Sigmoid colon (tissue), 7 donors: ENCODE data around the gene PRDM5. TPM values are rescaled to one million over a fixed set of nuclear protein-coding genes. Genes with fewer than 3 reads are reported as not detected.
"Not testable (repeated sequence)": the region's sequence is repeated elsewhere in the genome, so short reads cannot be mapped to it uniquely, and the experiment has no call there.

ENCODE experiments used
- DNase-seq: peaks from one replicate; pipeline ENCODE4 v3.0.0-alpha.2; 2019
- H3K27ac ChIP-seq, 4 donors: fragments of 200-600 bp; sonication (generic); one replicate each; pipeline ENCODE4 v1.5.1; 2016 to 2019; ENCODE audit warnings: mild to moderate bottlenecking in 1 of 4
- H3K27me3 ChIP-seq, 3 donors: fragments of 200-600 bp; sonication (generic); one replicate each; pipeline ENCODE4 v1.5.1; 2019; ENCODE audit warnings: mild to moderate bottlenecking in 1 of 3
- H3K36me3 ChIP-seq, 4 donors: fragments of 200-600 bp; sonication (generic); one replicate each; pipeline ENCODE4 v1.5.1; 2016 to 2019
- H3K4me1 ChIP-seq, 4 donors: fragments of 200-600 bp; sonication (generic); one replicate each; pipeline ENCODE4 v1.5.1; 2017 to 2019
- H3K4me3 ChIP-seq, 4 donors: fragments of 200-600 bp; sonication (generic); one replicate each; pipeline ENCODE4 v1.5.1; 2017 to 2019; ENCODE audit warnings: mild to moderate bottlenecking in 2 of 4, moderate library complexity in 1 of 4
- H3K9me3 ChIP-seq, 4 donors: fragments of 200-600 bp in 3 of 4; sonication (generic) in 3 of 4; one replicate each; pipeline versions ENCODE4 v1.5.1 to v1.6.1; 2013 to 2019
- CTCF ChIP-seq, 4 experiments: fragments of 450-650 bp in 3 of 4; fragments of 200-600 bp in 1 of 4; IDR thresholded peaks; one replicate each; pipeline ENCODE4 v1.5.1; 2016 to 2019; ENCODE audit warnings: antibody characterized with exemption in 4 of 4, mild to moderate bottlenecking in 3 of 4, moderate library complexity in 2 of 4
- EP300 ChIP-seq, 4 donors: sonication (generic); formaldehyde crosslinking; IDR thresholded peaks; one replicate each; pipeline ENCODE4 v1.6.1; 2017; ENCODE audit warnings: antibody characterized with exemption in 4 of 4
- POLR2A ChIP-seq, 2 donors: fragments of 450-650 bp; IDR thresholded peaks; one replicate each; pipeline ENCODE4 v1.6.1; 2016; ENCODE audit warnings: antibody characterized with exemption in 2 of 2, mild to moderate bottlenecking in 2 of 2, moderate library complexity in 2 of 2
- POLR2AphosphoS5 ChIP-seq, 4 donors: sonication (generic); formaldehyde crosslinking; IDR thresholded peaks; one replicate each; pipeline ENCODE4 v1.6.1; 2017; ENCODE audit warnings: antibody characterized with exemption in 4 of 4
- WGBS, 2 donors: extraction: QIAGEN DNeasy Blood & Tissue Kit; methylation state at CpG; one replicate each; pipeline ENCODE4 v1.1.7; 2013; 5-methylcytosine and 5-hydroxymethylcytosine counted together
- intact Hi-C: fragments of 100-400 bp; cut with DNase I; formaldehyde crosslinking; loops from one replicate; pipeline ENCODE4 v1.15.1; 2023
- polyA plus RNA-seq, 3 donors: library from polyadenylated mRNA; stranded (reverse); fragments of 200-250 nt; gene quantifications; one replicate each; pipeline ENCODE4 v1.2.3, GENCODE V29; 2013
- small RNA-seq, 3 donors: library from RNA; depleted of rRNA; stranded (forward); fragments of <200 nt; gene quantifications; one replicate each; pipeline ENCODE3, GENCODE V24; 2016
- total RNA-seq, 4 donors: library from RNA; depleted of rRNA; stranded (reverse); fragments of >200 nt; gene quantifications; one replicate each; pipeline ENCODE4 v1.1.0, GENCODE V29; 2016
- donor health status: healthy with polysubstance abuse.
- donor health status: Bipolar disorder and iron deficiency.
- donor health status: healthy.

Gene PRDM5
- total and polyA plus RNA-seq, 7 donors = 1.8 to 25.0 (median 15.0) TPM

DNA sequence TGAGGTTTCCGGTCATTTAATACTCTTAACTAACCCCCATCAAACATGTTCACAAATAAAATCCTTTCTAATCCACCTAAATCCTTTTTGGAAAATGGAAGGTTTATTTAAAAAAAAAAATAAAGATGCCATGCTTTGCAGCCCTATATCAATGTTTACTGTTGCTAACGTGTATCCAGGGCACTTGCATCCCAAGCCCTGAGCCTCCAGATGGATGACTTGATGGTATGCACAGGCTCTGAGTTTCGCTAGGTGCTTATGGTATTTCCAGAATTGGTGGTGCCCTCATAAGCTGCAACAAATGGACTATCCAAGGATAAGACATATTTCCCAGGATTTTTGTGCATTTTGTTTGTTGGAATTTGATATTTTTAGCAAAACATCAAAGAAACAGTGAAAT, 257.7 kb downstream of the PRDM5 start:
- WGBS, 2 donors = 88 to 89% methylated on average over 3 of the region's 3 CpGs
- DNase-seq = no peak
- H3K9me3 ChIP-seq = no peaks in the 10 kb centered on the region
- H3K36me3 ChIP-seq = no peaks in the 10 kb centered on the region
- no peak overlapping the region for H3K4me3 ChIP-seq
- no peak overlapping the region for H3K27ac ChIP-seq
- no peaks in the 10 kb centered on the region for H3K27me3 ChIP-seq
- intact Hi-C loops = no loop called here
- no peaks in the 10 kb centered on the region for H3K4me1 ChIP-seq
- TF ChIP-seq POLR2A (IDR thresholded peaks at IDR 0.05) (no peak), CTCF (IDR thresholded peaks at IDR 0.05) (no peak), EP300 (IDR thresholded peaks at IDR 0.05) (no peak), POLR2AphosphoS5 (IDR thresholded peaks at IDR 0.05) (no peak)

GRCh38 chr4:120659616-120660170, 262.8 kb downstream of the PRDM5 start:
- no peak overlapping the region for H3K4me3 ChIP-seq
- H3K27ac ChIP-seq = no peak overlapping the region
- no peaks in the 10 kb centered on the region for H3K36me3 ChIP-seq
- no peak for TF ChIP-seq POLR2AphosphoS5 (IDR thresholded peaks at IDR 0.05)
- TF ChIP-seq POLR2A (IDR thresholded peaks at IDR 0.05) = no peak
- no peak for TF ChIP-seq EP300 (IDR thresholded peaks at IDR 0.05)
- no peak for TF ChIP-seq CTCF (IDR thresholded peaks at IDR 0.05)
- DNase-seq = no peak
- H3K9me3 ChIP-seq = no peaks in the 10 kb centered on the region
- H3K27me3 ChIP-seq = no peaks in the 10 kb centered on the region
- intact Hi-C loops = no loop called here
- WGBS, 2 donors = 92 to 94% methylated on average over 7 of the region's 7 CpGs
- H3K4me1 ChIP-seq = no peaks in the 10 kb centered on the region

GRCh38 chr4:120658772-120659171, 263.8 kb downstream of the PRDM5 start:
- intact Hi-C loops = no loop called here
- Histone ChIP-seq H3K36me3 (no peaks in the 10 kb centered on the region), H3K4me1 (no peaks in the 10 kb centered on the region), H3K27me3 (no peaks in the 10 kb centered on the region), H3K4me3 (no peak overlapping the region), H3K27ac (no peak overlapping the region), H3K9me3 (no peaks in the 10 kb centered on the region)
- no peak for TF ChIP-seq CTCF (IDR thresholded peaks at IDR 0.05)
- DNase-seq = no peak
- WGBS, 2 donors = 30 to 69% methylated on average over 7 of the region's 7 CpGs

DNA sequence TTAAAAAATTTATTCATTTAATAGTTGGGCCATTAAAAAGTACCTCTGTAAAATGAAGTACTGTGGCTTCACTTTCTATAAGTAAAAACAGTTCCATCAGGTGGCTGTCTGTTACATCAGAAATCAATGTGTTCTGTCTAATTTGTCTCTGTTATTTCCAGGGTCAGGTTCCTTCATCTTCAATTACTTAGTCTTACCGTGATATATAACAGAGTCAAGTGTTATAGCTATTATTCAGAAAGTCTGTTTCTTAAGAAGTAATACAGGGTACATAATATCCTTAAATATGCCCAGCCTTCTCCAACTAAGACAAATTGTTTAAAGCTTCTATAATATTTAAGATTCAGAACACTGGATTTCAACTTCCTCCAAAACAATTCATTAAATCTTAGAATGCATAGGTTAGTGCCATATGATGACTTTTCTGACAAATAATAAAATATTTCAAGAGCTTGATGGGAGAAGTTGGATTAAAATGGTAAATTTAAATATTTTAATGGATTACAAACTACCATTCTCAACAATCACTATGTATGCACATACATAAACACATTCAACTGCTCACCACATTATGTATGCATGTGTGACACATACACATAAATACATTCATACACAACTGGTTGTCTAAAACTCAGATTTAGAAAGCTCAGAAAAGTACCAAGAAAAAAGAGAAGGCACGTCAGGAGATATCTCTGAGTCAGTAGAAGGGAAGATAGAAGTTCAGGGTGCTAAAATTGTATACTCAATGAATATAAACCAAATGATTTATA, 268.5 kb downstream of the PRDM5 start:
- TF ChIP-seq POLR2A (IDR thresholded peaks at IDR 0.05) = no peak
- TF ChIP-seq CTCF (IDR thresholded peaks at IDR 0.05) = no peak
- no peak for TF ChIP-seq POLR2AphosphoS5 (IDR thresholded peaks at IDR 0.05)
- no peak for TF ChIP-seq EP300 (IDR thresholded peaks at IDR 0.05)
- H3K4me1 ChIP-seq = no peaks in the 10 kb centered on the region
- no peaks in the 10 kb centered on the region for H3K27me3 ChIP-seq
- DNase-seq = no peak
- 92 to 94% methylated on average over 2 of the region's 2 CpGs for WGBS, 2 donors
- intact Hi-C loops = no loop called here
- H3K27ac ChIP-seq = no peak overlapping the region
- H3K36me3 ChIP-seq = no peaks in the 10 kb centered on the region
- no peak overlapping the region for H3K4me3 ChIP-seq
- no peaks in the 10 kb centered on the region for H3K9me3 ChIP-seq

DNA sequence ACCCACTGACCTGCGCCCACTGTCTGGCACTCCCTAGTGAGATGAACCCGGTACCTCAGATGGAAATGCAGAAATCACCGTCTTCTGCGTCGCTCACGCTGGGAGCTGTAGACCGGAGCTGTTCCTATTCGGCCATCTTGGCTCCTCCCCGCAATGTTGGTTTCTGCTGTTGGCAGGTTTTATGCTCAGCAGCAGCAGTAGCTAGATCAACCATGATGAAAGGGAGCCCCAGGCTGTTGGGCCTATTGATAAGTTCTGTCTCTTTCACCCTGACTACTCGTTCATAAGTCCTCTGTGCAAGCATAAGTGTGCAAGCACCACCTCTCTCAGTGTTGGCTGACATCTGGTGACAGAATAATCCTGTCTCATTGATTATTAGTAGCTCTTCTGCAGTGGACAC, 274.2 kb downstream of the PRDM5 start:
- intact Hi-C loops = not testable (repeated sequence)
- 93 to 94% methylated on average over 8 of the region's 10 CpGs for WGBS, 2 donors

More for the DNA sequence above, 274.2 kb downstream of the PRDM5 start:
- H3K4me3 ChIP-seq, H3K27ac ChIP-seq, H3K4me1 ChIP-seq, H3K9me3 ChIP-seq, H3K36me3 ChIP-seq, H3K27me3 ChIP-seq, DNase-seq: not testable (repeated sequence)

Small RNA genes within 50 kb of the gene (small RNA-seq; reads per million reads assigned to genes)
- gene RNU6-550P = 0 reads per million in 3 donors

Other genes starting within 250 kb of the PRDM5 start
- 10 to 100 TPM in 1 of 4 donors, 1 to 10 TPM in 3; 3.8 to 11.1 (median 7.4) TPM for gene NDNF, start 149.8 kb upstream of the PRDM5 start, total RNA-seq
- 1 to 10 TPM; 1.2 to 1.6 (median 1.5) TPM for gene NDNF, start 149.8 kb upstream of the PRDM5 start, polyA plus RNA-seq
- gene TNIP3, start 241.6 kb upstream of the PRDM5 start, total RNA-seq = under 1 TPM in 1 of 4 donors, not detected in 3; 0.49 TPM
- 10 to 100 TPM in 1 of 3 donors, 1 to 10 TPM in 1, not detected in 1; 3.0 to 18.1 TPM for gene TNIP3, start 241.6 kb upstream of the PRDM5 start, polyA plus RNA-seq